Lower lobe of right lung (tissue), 2 donors: ENCODE results near the gene PLEKHA7. TPM values are rescaled to one million over a fixed set of nuclear protein-coding genes. Genes with fewer than 3 reads are reported as not detected.

ENCODE experiments used
- ATAC-seq, 2 donors: fragments of 200-7000 bp; cut with Tn5 transposase; one replicate each; pipeline ENCODE4 v1.9.1; 2020 to 2022; ENCODE audit warnings: mild to moderate bottlenecking in 2 of 2, moderate library complexity in 2 of 2
- DNase-seq: peaks from one replicate; pipeline ENCODE4 v3.0.0-alpha.2; 2020
- H3K27ac ChIP-seq: fragments of 200-600 bp; one replicate; pipeline ENCODE4 v1.8.0; 2022
- H3K27me3 ChIP-seq: fragments of 200-600 bp; one replicate; pipeline ENCODE4 v1.8.0; 2022; ENCODE audit warnings: low read depth
- H3K36me3 ChIP-seq: fragments of 200-600 bp; one replicate; pipeline ENCODE4 v1.8.0; 2022; ENCODE audit warnings: mild to moderate bottlenecking
- H3K4me1 ChIP-seq: fragments of 200-600 bp; one replicate; pipeline ENCODE4 v1.8.0; 2022
- H3K4me3 ChIP-seq: fragments of 200-600 bp; one replicate; pipeline ENCODE4 v1.8.0; 2022; ENCODE audit warnings: mild to moderate bottlenecking
- H3K9me3 ChIP-seq: fragments of 200-600 bp; one replicate; pipeline ENCODE4 v1.8.0; 2022
- CTCF ChIP-seq: fragments of 200-600 bp; IDR thresholded peaks from one replicate; pipeline ENCODE4 v1.8.0; 2022; ENCODE audit warnings: antibody characterized with exemption, mild to moderate bottlenecking
- intact Hi-C: fragments of 100-400 bp; cut with DNase I; formaldehyde crosslinking; loops from one replicate; pipeline ENCODE4 v1.11.0; 2022
- total RNA-seq: library from RNA; stranded (reverse); fragmentation: NEBNext Ultra II Directional; extraction: Animal tissue kit (Norgen Biotek cat#: 25700); gene quantifications from one replicate; pipeline ENCODE4 v1.2.1, GENCODE V29; 2021
- donor health status: DM: no; HTN: yes; CAD: no; lungs with severe emphysema.

Gene PLEKHA7
- total RNA-seq, 1 donor from 2014 or later = 44.0 TPM

GRCh38 chr11:16986434-16987204 is 27.6 kb downstream of the PLEKHA7 start:
- ATAC-seq (peak; percentile 73 to 84), DNase-seq (peak; percentile 78)
- peaks cover 31% of the 10 kb centered on the region for H3K4me1 ChIP-seq
- no peaks in the 10 kb centered on the region for H3K36me3 ChIP-seq
- no peak overlapping the region for H3K4me3 ChIP-seq
- no peaks in the 10 kb centered on the region for H3K27me3 ChIP-seq
- peak overlapping the region; percentile 68 for H3K27ac ChIP-seq
- TF ChIP-seq CTCF = no peak
- no peaks in the 10 kb centered on the region for H3K9me3 ChIP-seq
- intact Hi-C loops = no loop called here

- H3K36me3 ChIP-seq = no peaks in the 10 kb centered on the region
- intact Hi-C loops = no loop called here
- H3K27me3 ChIP-seq = no peaks in the 10 kb centered on the region
- DNase-seq (peak; percentile 63), ATAC-seq (no peak)
- TF ChIP-seq CTCF = no peak
- no peak overlapping the region for H3K4me3 ChIP-seq
- H3K27ac ChIP-seq = peak overlapping the region; percentile 46
- H3K9me3 ChIP-seq = no peaks in the 10 kb centered on the region
- peaks cover 37% of the 10 kb centered on the region for H3K4me1 ChIP-seq
Observed at GRCh38 chr11:16985297-16985696, 28.9 kb downstream of the PLEKHA7 start.

- no peak overlapping the region for H3K27ac ChIP-seq
- H3K4me3 ChIP-seq = no peak overlapping the region
- DNase-seq (no peak), ATAC-seq (no peak)
- H3K9me3 ChIP-seq = no peaks in the 10 kb centered on the region
- TF ChIP-seq CTCF = no peak
- H3K27me3 ChIP-seq = no peaks in the 10 kb centered on the region
- peaks cover 37% of the 10 kb centered on the region for H3K4me1 ChIP-seq
- intact Hi-C loops = no loop called here
- no peaks in the 10 kb centered on the region for H3K36me3 ChIP-seq
Observed at GRCh38 chr11:16984229-16984628, 30.0 kb downstream of the PLEKHA7 start.

- intact Hi-C loops = no loop called here
- Histone ChIP-seq H3K27ac (no peak overlapping the region), H3K9me3 (no peaks in the 10 kb centered on the region), H3K27me3 (no peaks in the 10 kb centered on the region), H3K4me3 (no peak overlapping the region), H3K36me3 (no peaks in the 10 kb centered on the region), H3K4me1 (peaks cover 35% of the 10 kb centered on the region)
- ATAC-seq (no peak), DNase-seq (no peak)
- no peak for TF ChIP-seq CTCF
Observed at GRCh38 chr11:16982809-16983208, 31.4 kb downstream of the PLEKHA7 start.

GRCh38 chr11:16982256-16982671 is 31.9 kb downstream of the PLEKHA7 start:
- intact Hi-C loops = no loop called here
- peak; percentile 45 for ATAC-seq

More at GRCh38 chr11:16982256-16982671, 31.9 kb downstream of the PLEKHA7 start:
- Histone ChIP-seq H3K4me1 (peaks cover 31% of the 10 kb centered on the region), H3K36me3 (no peaks in the 10 kb centered on the region), H3K27me3 (no peaks in the 10 kb centered on the region), H3K4me3 (no peak overlapping the region), H3K9me3 (no peaks in the 10 kb centered on the region), H3K27ac (peak overlapping the region; percentile 70)
- no peak for TF ChIP-seq CTCF
- no peak for DNase-seq
